Hepatocyte (in vitro differentiated cells): ENCODE results near the gene RIMS1. TPM values are rescaled to one million over a fixed set of nuclear protein-coding genes. Genes with fewer than 3 reads are reported as not detected.

ENCODE experiments used
- DNase-seq: peaks from one replicate; pipeline ENCODE4 v3.0.0-alpha.2; 2016; ENCODE audit warnings: low spot score
- H2AFZ ChIP-seq: fragments of 200-600 bp; sonication (generic); 2 replicates; pipeline ENCODE4 v1.6.0; 2016; ENCODE audit warnings: antibody characterized with exemption, mild to moderate bottlenecking
- H3K27ac ChIP-seq: fragments of 200-600 bp; sonication (generic); 2 replicates; pipeline ENCODE4 v1.5.1; 2016; ENCODE audit warnings: mild to moderate bottlenecking
- H3K27me3 ChIP-seq: fragments of 200-600 bp; sonication (generic); 2 replicates; pipeline ENCODE4 v1.6.1; 2016
- H3K36me3 ChIP-seq: fragments of 200-600 bp; sonication (generic); replicated peaks from 2 replicates; pipeline ENCODE4 v1.5.1; 2016; ENCODE audit warnings: low read depth; ENCODE audit not compliant: insufficient read depth
- H3K4me1 ChIP-seq: fragments of 200-600 bp; sonication (generic); 2 replicates; pipeline ENCODE4 v1.5.1; 2016; ENCODE audit warnings: mild to moderate bottlenecking, moderate library complexity; ENCODE audit not compliant: insufficient read depth
- H3K4me2 ChIP-seq: fragments of 200-600 bp; sonication (generic); 2 replicates; pipeline ENCODE4 v1.6.0; 2016
- H3K4me3 ChIP-seq: fragments of 200-600 bp; sonication (generic); 2 replicates; pipeline ENCODE4 v1.5.1; 2016; ENCODE audit warnings: mild to moderate bottlenecking
- H3K79me2 ChIP-seq: fragments of 200-600 bp; sonication (generic); 2 replicates; pipeline ENCODE4 v1.6.0; 2017; ENCODE audit warnings: mild to moderate bottlenecking
- H3K9me2 ChIP-seq: fragments of 200-600 bp; sonication (generic); replicated peaks from 2 replicates; pipeline ENCODE4 v1.6.0; 2017; ENCODE audit warnings: mild to moderate bottlenecking; ENCODE audit not compliant: insufficient read depth
- H3K9me3 ChIP-seq: fragments of 200-600 bp; sonication (generic); 2 replicates; pipeline ENCODE4 v1.5.1; 2016; ENCODE audit warnings: low read depth, mild to moderate bottlenecking
- H4K20me1 ChIP-seq: fragments of 200-600 bp; sonication (generic); 2 replicates; pipeline ENCODE4 v1.6.0; 2016; ENCODE audit warnings: mild to moderate bottlenecking; ENCODE audit not compliant: insufficient read depth, poor library complexity, severe bottlenecking
- EZH2 ChIP-seq: fragments of 200-600 bp; sonication (generic); IDR thresholded peaks from 2 replicates; pipeline ENCODE4 v1.6.1; 2016; ENCODE audit warnings: antibody characterized with exemption, mild to moderate bottlenecking, borderline replicate concordance
- EZH2phosphoT487 ChIP-seq: fragments of 200-600 bp; sonication (generic); IDR thresholded peaks from one replicate; pipeline ENCODE4 v1.6.1; 2018; ENCODE audit warnings: antibody characterized with exemption, mild to moderate bottlenecking, low read depth, moderate library complexity; ENCODE audit not compliant: unreplicated experiment, severe bottlenecking
- WGBS: methylation state at CpG from one replicate; pipeline ENCODE4 v1.1.6; 2016; ENCODE audit warnings: low lambda C conversion rate; ENCODE audit errors: missing lambda C conversion rate; 5-methylcytosine and 5-hydroxymethylcytosine counted together
- polyA plus RNA-seq: library from polyadenylated mRNA; unstranded; fragments of >200 nt; fragmentation: Nextera tagmentation; extraction: Ambion mirVana; gene quantifications from 2 replicates; pipeline ENCODE4 v1.2.1, GENCODE V29; 2016
- total RNA-seq: library from RNA; depleted of rRNA; stranded (reverse); fragments of >200 nt; gene quantifications from 2 replicates; pipeline ENCODE4 v1.2.3, GENCODE V29; 2014
- TF ChIP-seq, protein P1 (sequence below): fragments of 200-600 bp; sonication (generic); IDR thresholded peaks from 2 replicates; pipeline ENCODE4 v1.5.1; 2016; ENCODE audit warnings: antibody characterized with exemption, mild to moderate bottlenecking; ENCODE audit not compliant: poor library complexity

Gene RIMS1
- total and polyA plus RNA-seq, 2 experiments from 2014 or later, result 0.45 to 5.5 TPM

DNA sequence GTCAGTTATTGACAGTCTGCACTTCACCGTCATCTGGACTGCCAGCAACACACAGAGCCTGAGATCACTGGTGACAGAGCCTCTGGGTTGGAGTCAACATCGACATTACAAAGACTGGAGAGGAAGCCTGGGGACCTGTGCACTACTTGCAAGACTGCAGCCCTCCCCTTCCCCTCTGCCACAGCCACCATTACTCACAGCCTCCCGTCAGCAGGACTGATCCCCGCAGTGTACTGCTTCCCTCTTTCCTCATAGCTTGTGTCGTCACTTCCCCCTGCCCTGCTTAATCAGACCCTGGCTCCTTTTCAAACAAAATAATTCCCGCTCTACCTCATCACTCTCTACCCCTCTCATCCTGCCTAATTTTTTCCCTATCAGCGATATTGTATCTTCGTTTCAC lies 500.0 kb downstream of the RIMS1 start:
- DNase-seq, result no peak
- Histone ChIP-seq H3K4me2 (no peak overlapping the region), H3K9me2 (no peaks in the 10 kb centered on the region), H3K79me2 (no peaks in the 10 kb centered on the region), H3K4me3 (no peak overlapping the region), H3K27me3 (no peaks in the 10 kb centered on the region), H2AFZ (no peak overlapping the region), H3K27ac (no peak overlapping the region), H3K9me3 (no peaks in the 10 kb centered on the region), H3K4me1 (no peaks in the 10 kb centered on the region), H4K20me1 (no peaks in the 10 kb centered on the region), H3K36me3 (no peaks in the 10 kb centered on the region)
- 91% methylated on average over 8 of the region's 8 CpGs for WGBS
- TF ChIP-seq, protein P1, sequence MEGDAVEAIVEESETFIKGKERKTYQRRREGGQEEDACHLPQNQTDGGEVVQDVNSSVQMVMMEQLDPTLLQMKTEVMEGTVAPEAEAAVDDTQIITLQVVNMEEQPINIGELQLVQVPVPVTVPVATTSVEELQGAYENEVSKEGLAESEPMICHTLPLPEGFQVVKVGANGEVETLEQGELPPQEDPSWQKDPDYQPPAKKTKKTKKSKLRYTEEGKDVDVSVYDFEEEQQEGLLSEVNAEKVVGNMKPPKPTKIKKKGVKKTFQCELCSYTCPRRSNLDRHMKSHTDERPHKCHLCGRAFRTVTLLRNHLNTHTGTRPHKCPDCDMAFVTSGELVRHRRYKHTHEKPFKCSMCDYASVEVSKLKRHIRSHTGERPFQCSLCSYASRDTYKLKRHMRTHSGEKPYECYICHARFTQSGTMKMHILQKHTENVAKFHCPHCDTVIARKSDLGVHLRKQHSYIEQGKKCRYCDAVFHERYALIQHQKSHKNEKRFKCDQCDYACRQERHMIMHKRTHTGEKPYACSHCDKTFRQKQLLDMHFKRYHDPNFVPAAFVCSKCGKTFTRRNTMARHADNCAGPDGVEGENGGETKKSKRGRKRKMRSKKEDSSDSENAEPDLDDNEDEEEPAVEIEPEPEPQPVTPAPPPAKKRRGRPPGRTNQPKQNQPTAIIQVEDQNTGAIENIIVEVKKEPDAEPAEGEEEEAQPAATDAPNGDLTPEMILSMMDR, result no peak
- TF ChIP-seq EZH2phosphoT487, result no peak
- TF ChIP-seq EZH2, result no peak

DNA sequence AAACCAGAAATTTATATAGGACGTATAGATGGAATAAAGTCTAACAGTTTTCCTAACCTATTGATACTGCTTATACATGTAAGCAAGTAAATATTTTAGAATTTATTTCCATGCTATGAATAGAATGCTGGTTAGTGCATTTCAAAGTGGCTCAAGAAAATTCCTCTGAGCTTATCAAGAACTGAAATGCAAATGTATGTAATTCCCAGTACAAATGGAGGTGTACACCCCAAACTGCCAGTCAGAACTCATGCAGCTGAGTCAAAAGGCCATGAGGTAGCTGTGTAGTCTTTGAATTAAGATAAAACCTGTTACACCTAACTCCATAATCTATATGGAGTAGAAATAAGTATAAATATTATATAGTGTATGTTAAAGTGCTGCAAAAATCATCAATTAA lies 503.3 kb downstream of the RIMS1 start:
- H3K27ac ChIP-seq, result no peak overlapping the region
- no peaks in the 10 kb centered on the region for H3K4me1 ChIP-seq
- TF ChIP-seq, protein P1, result no peak
- TF ChIP-seq EZH2phosphoT487, result no peak
- no peak for TF ChIP-seq EZH2
- no peaks in the 10 kb centered on the region for H3K79me2 ChIP-seq
- 100% methylated on average over 1 of the region's 1 CpG for WGBS
- no peaks in the 10 kb centered on the region for H3K27me3 ChIP-seq
- no peak overlapping the region for H3K4me3 ChIP-seq
- H2AFZ ChIP-seq, result no peak overlapping the region
- DNase-seq, result no peak
- H3K9me2 ChIP-seq, result no peaks in the 10 kb centered on the region
- no peak overlapping the region for H3K4me2 ChIP-seq
- H3K9me3 ChIP-seq, result no peaks in the 10 kb centered on the region
- no peaks in the 10 kb centered on the region for H3K36me3 ChIP-seq
- no peaks in the 10 kb centered on the region for H4K20me1 ChIP-seq

- Histone ChIP-seq H4K20me1 (no peaks in the 10 kb centered on the region), H3K79me2 (no peaks in the 10 kb centered on the region), H3K4me1 (no peaks in the 10 kb centered on the region), H3K27ac (no peak overlapping the region), H3K36me3 (no peaks in the 10 kb centered on the region), H3K4me3 (no peak overlapping the region), H3K9me3 (no peaks in the 10 kb centered on the region), H3K4me2 (no peak overlapping the region), H2AFZ (no peak overlapping the region), H3K9me2 (no peaks in the 10 kb centered on the region), H3K27me3 (no peaks in the 10 kb centered on the region)
- WGBS, result 64% methylated on average over 4 of the region's 4 CpGs
- no peak for DNase-seq
- TF ChIP-seq, protein P1, result no peak
These were observed 504.2 kb downstream of the RIMS1 start for GRCh38 chr6:72390548-72390947.

GRCh38 chr6:72401865-72402264 lies 515.5 kb downstream of the RIMS1 start:
- H3K4me2 ChIP-seq, result no peak overlapping the region
- H3K79me2 ChIP-seq, result no peaks in the 10 kb centered on the region
- H3K36me3 ChIP-seq, result no peaks in the 10 kb centered on the region
- no peaks in the 10 kb centered on the region for H3K9me2 ChIP-seq
- peaks cover 7% of the 10 kb centered on the region for H3K4me1 ChIP-seq
- no peak overlapping the region for H3K27ac ChIP-seq
- H2AFZ ChIP-seq, result no peak overlapping the region
- H3K27me3 ChIP-seq, result no peaks in the 10 kb centered on the region
- H3K9me3 ChIP-seq, result no peaks in the 10 kb centered on the region
- TF ChIP-seq, protein P1, result no peak
- no peak for TF ChIP-seq EZH2
- no peak for TF ChIP-seq EZH2phosphoT487
- H4K20me1 ChIP-seq, result no peaks in the 10 kb centered on the region
- no peak for DNase-seq
- no peak overlapping the region for H3K4me3 ChIP-seq
